Measurements from ENCODE around the gene SIGLEC1.

SIGLEC1 gene

GRCh38 chr20:3705491-3705969, 6.9 kb downstream of the SIGLEC1 start:
- Histone ChIP-seq H3K9ac (ENCODE audit: low read depth, low read length) (no peak overlapping the region), H3K4me1 (ENCODE audit: insufficient read depth, low read length) (no peaks in the 10 kb centered on the region; the same call in 1 of the 2 replicates), H3K36me3 (ENCODE audit: insufficient read depth, low read length) (no peaks in the 10 kb centered on the region), H3K9me3 (ENCODE audit: control insufficient read depth, insufficient read depth, low read length) (no peaks in the 10 kb centered on the region)

- no peaks in the 10 kb centered on the region for H3K36me3 ChIP-seq (ENCODE audit: insufficient read depth, low read length)
- H3K4me1 ChIP-seq (ENCODE audit: insufficient read depth, low read length) = no peaks in the 10 kb centered on the region
- no peak overlapping the region for H3K9ac ChIP-seq (ENCODE audit: low read depth, low read length)
- H3K9me3 ChIP-seq (ENCODE audit: control insufficient read depth, insufficient read depth, low read length) = no peaks in the 10 kb centered on the region
Measured at GRCh38 chr20:3704087-3704486, 8.3 kb downstream of the SIGLEC1 start.

GRCh38 chr20:3702611-3703391, 9.6 kb downstream of the SIGLEC1 start:
- no peaks in the 10 kb centered on the region for H3K9me3 ChIP-seq (ENCODE audit: control insufficient read depth, insufficient read depth, low read length)
- H3K9ac ChIP-seq (ENCODE audit: low read depth, low read length) = no peak overlapping the region
- no peaks in the 10 kb centered on the region for H3K4me1 ChIP-seq (ENCODE audit: insufficient read depth, low read length)
- no peaks in the 10 kb centered on the region for H3K36me3 ChIP-seq (ENCODE audit: insufficient read depth, low read length)

GRCh38 chr20:3701061-3701998, 11.1 kb downstream of the SIGLEC1 start:
- no peaks in the 10 kb centered on the region for H3K9me3 ChIP-seq (ENCODE audit: control insufficient read depth, insufficient read depth, low read length)
- H3K4me1 ChIP-seq (ENCODE audit: insufficient read depth, low read length) = no peaks in the 10 kb centered on the region
- H3K36me3 ChIP-seq (ENCODE audit: insufficient read depth, low read length) = no peaks in the 10 kb centered on the region

GRCh38 chr20:3699037-3699436, 13.4 kb downstream of the SIGLEC1 start:
- no peaks in the 10 kb centered on the region for H3K9me3 ChIP-seq (ENCODE audit: control insufficient read depth, insufficient read depth, low read length)
- no peak overlapping the region for H3K9ac ChIP-seq (ENCODE audit: low read depth, low read length)
- no peaks in the 10 kb centered on the region for H3K4me1 ChIP-seq (ENCODE audit: insufficient read depth, low read length)
- H3K36me3 ChIP-seq (ENCODE audit: insufficient read depth, low read length) = no peaks in the 10 kb centered on the region

More at GRCh38 chr20:3701061-3701998, 11.1 kb downstream of the SIGLEC1 start:
- no peak overlapping the region for H3K9ac ChIP-seq (ENCODE audit: low read depth, low read length)

GRCh38 chr20:3698591-3699001, 13.8 kb downstream of the SIGLEC1 start:
- Histone ChIP-seq H3K4me1 (ENCODE audit: insufficient read depth, low read length) (no peaks in the 10 kb centered on the region), H3K36me3 (ENCODE audit: insufficient read depth, low read length) (no peaks in the 10 kb centered on the region), H3K9me3 (ENCODE audit: control insufficient read depth, insufficient read depth, low read length) (no peaks in the 10 kb centered on the region), H3K9ac (ENCODE audit: low read depth, low read length) (no peak overlapping the region)

- Histone ChIP-seq H3K9ac (ENCODE audit: low read depth, low read length) (no peak overlapping the region), H3K36me3 (ENCODE audit: insufficient read depth, low read length) (no peaks in the 10 kb centered on the region), H3K4me1 (ENCODE audit: insufficient read depth, low read length) (no peaks in the 10 kb centered on the region), H3K9me3 (ENCODE audit: control insufficient read depth, insufficient read depth, low read length) (no peaks in the 10 kb centered on the region)
Measured at GRCh38 chr20:3697588-3698305, 14.7 kb downstream of the SIGLEC1 start.

- Histone ChIP-seq H3K36me3 (ENCODE audit: insufficient read depth, low read length) (no peaks in the 10 kb centered on the region), H3K9ac (ENCODE audit: low read depth, low read length) (no peak overlapping the region), H3K4me1 (ENCODE audit: insufficient read depth, low read length) (no peaks in the 10 kb centered on the region), H3K9me3 (ENCODE audit: control insufficient read depth, insufficient read depth, low read length) (no peaks in the 10 kb centered on the region)
Measured at GRCh38 chr20:3696745-3697587, 15.4 kb downstream of the SIGLEC1 start.

- Histone ChIP-seq H3K36me3 (ENCODE audit: insufficient read depth, low read length) (no peaks in the 10 kb centered on the region), H3K9me3 (ENCODE audit: control insufficient read depth, insufficient read depth, low read length) (no peaks in the 10 kb centered on the region), H3K4me1 (ENCODE audit: insufficient read depth, low read length) (no peaks in the 10 kb centered on the region), H3K9ac (ENCODE audit: low read depth, low read length) (no peak overlapping the region)
Measured at GRCh38 chr20:3696200-3696599, 16.2 kb downstream of the SIGLEC1 start.

GRCh38 chr20:3694864-3695263, 17.5 kb downstream of the SIGLEC1 start:
- Histone ChIP-seq H3K9ac (ENCODE audit: low read depth, low read length) (no peak overlapping the region), H3K36me3 (ENCODE audit: insufficient read depth, low read length) (no peaks in the 10 kb centered on the region), H3K9me3 (ENCODE audit: control insufficient read depth, insufficient read depth, low read length) (no peaks in the 10 kb centered on the region), H3K4me1 (ENCODE audit: insufficient read depth, low read length) (no peaks in the 10 kb centered on the region)

GRCh38 chr20:3693376-3693775, 19.0 kb downstream of the SIGLEC1 start:
- Histone ChIP-seq H3K9ac (ENCODE audit: low read depth, low read length) (no peak overlapping the region), H3K9me3 (ENCODE audit: control insufficient read depth, insufficient read depth, low read length) (no peaks in the 10 kb centered on the region), H3K36me3 (ENCODE audit: insufficient read depth, low read length) (no peaks in the 10 kb centered on the region), H3K4me1 (ENCODE audit: insufficient read depth, low read length) (no peaks in the 10 kb centered on the region)

- no peaks in the 10 kb centered on the region for H3K4me1 ChIP-seq (ENCODE audit: insufficient read depth, low read length)
- H3K36me3 ChIP-seq (ENCODE audit: insufficient read depth, low read length) = no peaks in the 10 kb centered on the region
- H3K9me3 ChIP-seq (ENCODE audit: control insufficient read depth, insufficient read depth, low read length) = no peaks in the 10 kb centered on the region
- H3K9ac ChIP-seq (ENCODE audit: low read depth, low read length) = no peak overlapping the region
Measured at GRCh38 chr20:3692706-3693294, 19.6 kb downstream of the SIGLEC1 start.

- H3K9me3 ChIP-seq (ENCODE audit: control insufficient read depth, insufficient read depth, low read length) = no peaks in the 10 kb centered on the region
- no peak overlapping the region for H3K9ac ChIP-seq (ENCODE audit: low read depth, low read length)
- no peaks in the 10 kb centered on the region for H3K36me3 ChIP-seq (ENCODE audit: insufficient read depth, low read length)
- H3K4me1 ChIP-seq (ENCODE audit: insufficient read depth, low read length) = peaks cover 6% of the 10 kb centered on the region; the same call in 1 of the 2 replicates
Measured at GRCh38 chr20:3691897-3692296, 20.5 kb downstream of the SIGLEC1 start.

Measured in ES-I3 (cell line).